GM10248 (cell line): ENCODE measurements around the gene MMP17.
A peak's percentile ranks its signal among the peaks of the same experiment; 100 is the strongest.

Experiments used
- CTCF ChIA-PET: fragments of 300-600 bp; sonication (Branson Sonifier 250); formaldehyde crosslinking; extraction: SDS; loops from one replicate; lab custom pipeline; 2021; ENCODE audit warnings: antibody characterized with exemption; lab: Yijun Ruan, JAX
- POLR2A ChIA-PET: fragments of 350-650 bp; sonication (Branson Sonifier 250); formaldehyde crosslinking; extraction: SDS; loops from one replicate; lab custom pipeline; 2020; ENCODE audit warnings: antibody characterized with exemption; lab: Yijun Ruan, JAX
- DNase-seq: peaks from one replicate; pipeline ENCODE4 v3.0.0; 2012; ENCODE audit errors: extremely low spot score
- TF ChIP-seq, protein P1 (sequence below): IDR thresholded peaks from 2 replicates; pipeline ENCODE4 v1.5.1; 2012; ENCODE audit warnings: mild to moderate bottlenecking, low read depth; ENCODE audit errors: extremely low read depth, missing control alignments, control extremely low read depth

MMP17 gene

DNA sequence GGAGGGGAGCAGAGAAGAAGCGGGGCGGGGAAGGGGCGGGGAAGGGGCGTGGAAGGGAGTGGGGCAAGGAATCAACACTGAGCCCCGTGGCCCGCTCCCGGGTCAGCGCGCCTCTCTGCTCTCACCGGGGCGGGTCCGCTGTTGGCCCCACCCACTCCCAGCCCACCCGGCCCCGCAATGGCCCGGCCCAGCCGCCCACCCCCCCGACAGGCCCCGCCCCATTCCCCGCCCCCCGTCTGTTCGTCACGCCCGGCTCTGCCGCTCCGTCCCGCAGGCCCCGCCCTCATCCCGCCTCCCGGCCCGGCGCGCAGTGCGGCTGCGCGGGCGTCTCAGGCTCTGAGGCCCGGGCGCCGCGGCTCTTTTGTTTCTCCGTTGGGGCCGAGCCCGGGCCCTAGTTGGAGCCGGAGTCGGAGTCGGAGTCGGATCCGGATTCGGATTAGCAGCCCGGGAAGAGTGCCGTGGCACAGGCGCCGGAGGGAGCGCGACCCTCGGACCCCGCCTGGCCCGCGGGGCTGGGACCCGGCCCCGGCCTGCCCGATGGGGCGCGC is 66.2 kb downstream of the MMP17 start, which contains the start of gene ULK1:
ULK1 (plus strand) TSS at position 310 of the 548 bp plus-strand sequence. CDS start 380 bp downstream, outside the sequence.
- TF ChIP-seq, protein P1, sequence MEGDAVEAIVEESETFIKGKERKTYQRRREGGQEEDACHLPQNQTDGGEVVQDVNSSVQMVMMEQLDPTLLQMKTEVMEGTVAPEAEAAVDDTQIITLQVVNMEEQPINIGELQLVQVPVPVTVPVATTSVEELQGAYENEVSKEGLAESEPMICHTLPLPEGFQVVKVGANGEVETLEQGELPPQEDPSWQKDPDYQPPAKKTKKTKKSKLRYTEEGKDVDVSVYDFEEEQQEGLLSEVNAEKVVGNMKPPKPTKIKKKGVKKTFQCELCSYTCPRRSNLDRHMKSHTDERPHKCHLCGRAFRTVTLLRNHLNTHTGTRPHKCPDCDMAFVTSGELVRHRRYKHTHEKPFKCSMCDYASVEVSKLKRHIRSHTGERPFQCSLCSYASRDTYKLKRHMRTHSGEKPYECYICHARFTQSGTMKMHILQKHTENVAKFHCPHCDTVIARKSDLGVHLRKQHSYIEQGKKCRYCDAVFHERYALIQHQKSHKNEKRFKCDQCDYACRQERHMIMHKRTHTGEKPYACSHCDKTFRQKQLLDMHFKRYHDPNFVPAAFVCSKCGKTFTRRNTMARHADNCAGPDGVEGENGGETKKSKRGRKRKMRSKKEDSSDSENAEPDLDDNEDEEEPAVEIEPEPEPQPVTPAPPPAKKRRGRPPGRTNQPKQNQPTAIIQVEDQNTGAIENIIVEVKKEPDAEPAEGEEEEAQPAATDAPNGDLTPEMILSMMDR, result no peak
- ChIA-PET CTCF (no interaction called here), POLR2A (no interaction called here)
- peak; percentile 100 for DNase-seq

DNA sequence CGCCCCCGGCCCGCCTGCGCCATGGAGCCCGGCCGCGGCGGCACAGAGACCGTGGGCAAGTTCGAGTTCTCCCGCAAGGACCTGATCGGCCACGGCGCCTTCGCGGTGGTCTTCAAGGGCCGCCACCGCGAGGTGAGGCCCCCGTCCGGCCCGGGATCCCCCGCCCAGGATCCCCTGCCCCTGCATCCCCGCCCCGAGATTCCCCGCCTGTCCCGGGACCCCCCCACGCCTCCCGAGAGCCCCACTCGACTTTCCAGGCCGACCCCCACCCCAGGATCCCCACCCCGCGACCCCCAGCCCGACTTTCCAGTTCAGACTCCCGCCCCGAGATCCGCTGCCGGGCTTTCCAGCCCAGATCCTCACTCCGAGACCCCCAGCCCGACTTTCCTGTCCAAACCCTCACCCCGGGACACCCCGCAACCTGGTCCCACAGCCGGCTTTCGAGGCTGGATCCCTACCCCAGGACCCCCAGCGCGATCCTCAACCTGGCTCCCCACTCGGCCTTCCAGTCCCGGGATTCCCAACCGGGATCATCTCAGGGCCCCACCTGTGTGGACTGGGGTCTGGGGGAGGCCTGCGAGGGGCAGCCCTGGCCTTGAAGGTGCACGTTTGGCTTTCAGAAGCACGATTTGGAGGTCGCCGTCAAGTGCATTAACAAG is 66.9 kb downstream of the MMP17 start:
- TF ChIP-seq, protein P1, result no peak
- DNase-seq, result no peak
- ChIA-PET POLR2A (no interaction called here), CTCF (no interaction called here)

DNA sequence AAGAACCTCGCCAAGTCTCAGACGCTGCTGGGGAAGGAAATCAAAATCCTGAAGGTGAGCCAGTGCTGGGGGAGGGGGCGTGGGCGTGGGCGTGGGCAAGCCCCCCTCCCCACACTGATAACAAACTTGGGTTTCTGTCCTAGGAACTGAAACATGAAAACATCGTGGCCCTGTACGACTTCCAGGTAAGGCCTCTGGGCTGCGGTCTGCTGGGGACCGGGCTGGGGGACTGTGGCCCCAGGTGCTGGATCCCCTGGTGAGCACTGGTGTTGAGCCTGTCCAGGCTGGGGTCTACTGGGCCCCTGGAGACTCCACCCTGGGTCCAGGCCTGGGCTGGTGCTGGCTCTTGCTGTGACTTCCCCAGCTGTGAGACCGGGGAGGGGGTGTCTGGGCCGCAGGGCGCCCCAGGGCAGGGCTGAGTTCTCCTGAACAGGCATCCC is 67.5 kb downstream of the MMP17 start:
- ChIA-PET POLR2A (no interaction called here), CTCF (no interaction called here)

DNA sequence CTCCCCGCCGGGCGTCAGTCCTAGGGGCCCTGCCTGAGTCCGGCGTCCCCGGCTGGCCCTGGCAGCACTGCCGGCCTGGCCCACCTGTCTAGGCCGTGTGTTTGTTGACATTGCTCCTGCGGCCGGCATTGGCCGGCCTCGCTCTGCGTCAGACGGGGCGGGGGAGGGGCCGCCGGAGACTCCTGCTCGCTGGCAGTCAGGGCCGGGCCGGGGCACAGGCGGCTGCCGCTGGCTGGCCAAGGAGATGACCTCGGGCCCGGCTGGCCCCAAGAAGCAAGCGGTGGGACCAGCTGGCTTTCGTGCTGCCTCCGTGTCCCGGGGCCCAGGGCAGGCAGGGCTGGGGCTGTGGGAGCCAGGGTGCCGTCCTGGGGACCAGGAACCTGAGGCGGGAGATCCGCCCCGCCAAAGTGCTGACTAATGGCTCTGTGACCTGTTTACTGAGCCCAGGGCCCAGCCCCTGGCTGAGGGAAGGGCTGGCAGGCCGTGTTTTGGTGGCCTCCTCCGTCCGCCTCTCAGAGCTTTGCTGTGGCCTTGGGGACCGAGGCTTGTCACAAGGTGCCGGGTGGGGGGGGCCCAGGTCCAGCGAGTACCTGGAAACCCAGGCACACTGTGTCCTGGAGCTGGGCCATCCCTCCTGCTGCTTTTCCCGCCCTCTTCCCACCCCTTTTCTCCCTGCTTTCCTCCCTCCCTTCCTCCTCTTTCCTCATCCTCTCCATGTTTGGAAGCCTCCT is 68.1 kb downstream of the MMP17 start:
- TF ChIP-seq, protein P1, result no peak
- CTCF ChIA-PET, result no interaction called here
- POLR2A ChIA-PET, result no interaction called here
- DNase-seq, result peak; percentile 86

More for the DNA sequence above, 67.5 kb downstream of the MMP17 start:
- TF ChIP-seq, protein P1, result no peak
- DNase-seq, result no peak

DNA sequence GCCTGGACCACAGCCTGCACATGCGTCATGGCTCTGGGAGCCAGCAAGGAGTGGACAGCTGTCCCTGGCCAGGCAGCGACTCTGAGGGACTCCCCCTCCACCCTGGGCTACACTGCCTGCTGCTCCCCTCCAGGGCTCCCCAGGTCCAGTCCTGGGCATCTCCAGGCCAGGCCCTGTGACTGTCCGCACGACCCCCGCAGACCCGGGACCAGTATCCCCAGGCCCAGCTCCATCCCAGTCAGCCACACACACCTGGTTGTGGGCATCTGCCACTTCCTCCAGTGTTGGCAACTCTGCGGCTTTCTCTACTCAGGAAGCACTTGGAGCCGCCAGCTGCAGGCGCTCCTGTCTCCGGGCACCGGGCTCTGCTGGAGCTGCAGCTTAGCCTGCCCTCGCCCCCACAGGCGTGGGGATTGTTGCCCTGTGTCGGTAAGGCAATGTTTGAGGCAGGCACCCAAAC is 68.6 kb downstream of the MMP17 start:
- POLR2A ChIA-PET, result interaction anchor here (0.6 kb wide), 1 partner anchor 55 kb away, joined by 3 read pairs; no protein-coding TSS in a partner anchor
- CTCF ChIA-PET, result no interaction called here
- no peak for DNase-seq
- TF ChIP-seq, protein P1, result no peak

DNA sequence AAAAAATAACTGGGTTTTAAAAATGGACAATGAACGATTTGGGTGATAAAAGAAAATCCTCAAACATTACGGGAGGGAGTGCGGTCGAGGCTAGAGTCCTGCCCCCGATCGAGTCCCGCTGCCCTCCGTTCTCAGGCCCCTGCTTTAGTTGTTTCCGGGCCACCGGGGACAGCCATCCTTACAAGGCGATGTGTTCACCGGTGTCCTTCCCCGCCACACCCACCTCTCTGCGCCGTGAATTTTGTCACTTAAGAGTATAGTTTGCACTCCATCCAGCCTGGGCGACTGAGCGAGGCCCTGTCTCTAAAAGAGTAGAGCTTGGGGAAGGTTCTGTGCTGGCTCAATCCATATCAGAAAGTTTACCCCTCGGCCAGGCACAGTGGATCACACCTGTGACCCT is 69.1 kb downstream of the MMP17 start:
- ChIA-PET POLR2A (interaction anchor here (0.6 kb wide), 1 partner anchor 54 kb away, joined by 3 read pairs; no protein-coding TSS in a partner anchor), CTCF (interaction anchor here (1.8 kb wide), 1 partner anchor 8 kb away, joined by 4 read pairs; no protein-coding TSS in a partner anchor)
- TF ChIP-seq, protein P1, result no peak
- no peak for DNase-seq
